Measurements from ENCODE around the gene HOXA6. TPM values are rescaled to one million over a fixed set of nuclear protein-coding genes. Genes with fewer than 3 reads are reported as not detected.

Gene HOXA6
- total RNA-seq, 2 donors from 2014 or later = 0.31 TPM; not detected in 1

DNA sequence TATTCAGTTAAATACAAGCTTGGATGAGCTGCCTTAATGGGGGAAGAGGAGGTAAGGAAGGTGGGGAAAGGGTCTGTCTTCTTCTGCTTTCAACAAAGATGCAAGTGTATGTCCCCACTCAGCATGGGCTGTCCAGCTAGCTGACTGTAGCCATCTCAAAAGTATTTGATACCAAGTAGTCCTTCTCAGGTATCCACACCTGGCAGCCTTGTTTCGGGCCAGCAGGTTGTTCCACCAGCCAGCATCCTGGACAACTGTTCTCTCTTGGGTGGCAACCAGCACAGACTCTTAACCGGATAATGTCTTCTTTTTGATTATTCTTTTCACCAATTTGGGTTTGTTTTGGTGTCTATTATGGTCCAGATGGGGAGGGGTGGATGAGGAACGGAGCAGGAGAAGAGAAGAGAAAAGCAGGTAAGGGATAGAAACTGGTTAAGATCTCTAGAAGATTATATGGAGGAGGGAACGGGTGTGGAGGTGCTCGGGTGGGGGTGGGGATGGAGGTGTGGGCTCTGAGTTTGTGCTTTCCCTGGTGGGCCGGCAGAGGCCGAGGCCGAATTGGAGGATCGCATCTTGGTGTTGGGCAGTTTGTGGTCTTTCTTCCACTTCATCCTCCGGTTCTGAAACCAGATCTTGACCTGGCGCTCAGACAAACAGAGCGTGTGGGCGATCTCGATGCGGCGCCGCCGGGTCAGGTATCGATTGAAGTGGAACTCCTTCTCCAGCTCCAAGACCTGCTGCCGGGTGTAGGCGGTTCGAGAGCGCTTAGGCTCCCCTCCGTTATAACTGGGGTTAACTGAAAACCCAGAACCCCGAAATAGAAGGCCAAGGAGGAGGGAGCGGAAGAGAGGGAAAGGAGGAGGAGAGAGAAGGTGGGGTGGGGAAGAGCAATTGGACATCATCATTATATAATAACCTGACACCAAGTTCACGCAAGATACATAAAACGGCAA is 18.5 kb downstream of the HOXA6 start:
- Mint-ChIP-seq H3K9me3 (no peaks in the 10 kb centered on the region), H3K36me3 (peaks cover 0 to 4% of the 10 kb centered on the region in 2 donors), H3K27ac (no peak overlapping the region)
- no peak for ATAC-seq
- no peak for DNase-seq (ENCODE audit: low spot score in 2 of 2)

DNA sequence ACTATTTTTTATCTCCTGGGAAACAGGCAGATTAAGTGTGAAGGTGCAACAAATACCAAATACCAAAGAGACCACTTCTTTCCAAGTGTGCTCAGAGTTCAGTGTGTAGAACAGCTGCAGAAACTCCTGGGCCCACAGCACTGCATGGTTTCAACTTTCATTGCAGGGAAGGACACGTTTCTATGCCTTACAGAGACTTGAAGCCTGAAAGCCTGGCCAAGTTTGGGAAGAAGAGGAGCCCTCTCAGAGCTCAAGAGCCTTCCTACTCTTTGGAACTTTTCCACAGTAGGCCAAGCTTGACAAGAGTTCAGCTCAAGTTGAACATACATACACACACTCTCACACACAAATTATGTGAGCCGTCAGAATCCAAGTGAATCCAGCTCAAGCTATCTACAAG is 19.5 kb downstream of the HOXA6 start:
- Mint-ChIP-seq H3K27ac (no peak overlapping the region), H3K9me3 (no peaks in the 10 kb centered on the region), H3K36me3 (peaks cover 0 to 4% of the 10 kb centered on the region in 2 donors)
- ATAC-seq = no peak
- no peak for DNase-seq (ENCODE audit: low spot score in 2 of 2)

DNA sequence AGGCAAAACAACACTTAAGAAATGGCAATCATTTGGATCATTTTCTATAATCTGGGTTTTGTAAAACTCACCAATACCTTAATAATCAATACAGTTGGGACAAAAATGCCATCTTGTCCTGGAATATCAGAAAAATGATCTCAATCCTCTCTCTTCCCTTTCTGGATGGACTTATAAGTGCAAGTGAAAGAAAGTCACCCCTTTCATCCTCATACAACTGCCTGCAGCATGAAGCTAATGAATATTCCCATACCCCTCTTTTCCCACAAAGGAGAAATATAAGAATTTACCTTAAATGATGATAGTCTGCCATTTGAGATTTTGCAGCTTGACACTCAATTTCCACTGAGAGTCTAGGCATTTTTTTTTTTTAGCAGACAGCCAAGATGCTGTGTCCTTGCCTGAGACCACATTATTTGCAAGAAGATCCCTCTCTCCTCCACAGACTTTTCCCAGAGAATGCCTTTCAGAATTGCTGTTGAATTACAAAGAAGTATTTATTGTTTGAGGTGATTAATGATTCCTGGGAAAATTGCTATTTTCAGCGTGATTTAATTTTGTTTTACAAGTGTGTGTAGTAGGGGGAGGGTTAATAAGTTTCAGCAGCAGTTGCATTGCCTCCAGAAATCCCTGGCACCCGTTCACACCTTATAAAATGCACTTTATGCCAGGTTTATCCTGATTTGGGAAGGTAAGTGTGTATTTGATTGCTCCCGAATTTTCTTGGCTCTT is 20.8 kb downstream of the HOXA6 start:
- H3K27ac Mint-ChIP-seq = no peak overlapping the region
- ATAC-seq (no peak), DNase-seq (ENCODE audit: low spot score in 2 of 2) (no peak)
- H3K9me3 Mint-ChIP-seq = no peaks in the 10 kb centered on the region
- peaks cover 0 to 4% of the 10 kb centered on the region in 2 donors for H3K36me3 Mint-ChIP-seq

DNA sequence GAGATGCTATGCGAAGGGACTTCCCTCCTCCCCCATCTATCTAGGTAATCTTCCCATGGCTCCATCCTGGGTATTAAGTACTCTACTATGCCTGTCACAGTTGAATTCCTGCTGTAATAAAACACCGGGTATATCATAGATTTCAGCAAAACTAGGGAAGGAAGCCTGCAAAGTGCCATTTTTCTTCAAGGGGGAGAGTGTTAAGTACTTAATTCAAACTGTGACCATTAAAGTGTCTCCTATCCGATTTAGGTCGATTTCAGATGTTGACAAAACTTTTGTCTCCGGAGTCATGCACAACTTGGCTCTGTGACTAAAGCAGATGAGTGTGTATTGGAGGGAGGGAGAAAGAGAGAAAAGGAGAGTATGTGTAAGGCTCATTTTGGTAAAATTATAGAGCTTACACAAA is 21.6 kb downstream of the HOXA6 start:
- no peak overlapping the region for H3K27ac Mint-ChIP-seq
- no peaks in the 10 kb centered on the region for H3K9me3 Mint-ChIP-seq
- no peak for ATAC-seq

DNA sequence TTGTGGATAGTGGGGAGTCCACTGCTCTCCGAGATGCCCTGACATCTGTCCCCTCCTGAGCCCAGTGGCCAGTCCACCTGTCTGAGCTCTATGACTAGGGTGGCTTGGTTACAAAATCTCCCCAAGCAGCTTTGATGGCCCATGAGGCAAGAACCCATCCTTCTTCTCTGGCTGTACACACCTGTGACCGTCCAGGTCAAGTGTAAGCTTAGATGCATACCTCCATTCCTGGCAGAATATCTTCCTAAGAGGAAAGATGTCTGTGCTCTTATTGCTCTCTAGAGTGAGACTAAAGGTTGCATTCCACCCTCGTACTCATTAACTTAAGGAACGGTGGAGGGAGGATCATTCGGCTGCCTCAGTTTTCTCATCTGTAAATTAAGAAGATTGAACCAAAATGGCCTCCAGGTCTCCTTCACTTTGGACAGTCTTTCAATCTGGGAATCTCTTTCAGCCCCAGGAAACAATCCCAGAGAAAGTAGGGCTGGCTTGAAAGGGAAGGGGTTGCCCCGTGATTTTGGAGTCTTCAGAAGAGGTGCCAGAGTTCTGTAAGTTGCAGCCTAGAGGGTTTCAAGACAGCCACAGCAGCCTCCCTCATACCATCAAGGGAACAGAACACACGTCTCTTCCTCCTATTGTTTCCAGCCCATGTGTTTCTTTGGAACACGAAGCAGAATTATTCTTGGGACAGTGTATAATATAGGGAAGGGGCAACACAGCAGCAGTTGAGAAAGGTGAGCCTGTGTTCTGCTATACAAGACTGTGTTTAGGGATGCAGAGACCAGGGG is 22.5 kb downstream of the HOXA6 start:
- Mint-ChIP-seq H3K9me3 (no peaks in the 10 kb centered on the region), H3K36me3 (peaks cover 0 to 4% of the 10 kb centered on the region in 2 donors), H3K27ac (no peak overlapping the region)
- DNase-seq (ENCODE audit: low spot score in 2 of 2) (no peak), ATAC-seq (no peak)

More for the DNA sequence above, 21.6 kb downstream of the HOXA6 start:
- DNase-seq (ENCODE audit: low spot score in 2 of 2) = no peak
- H3K36me3 Mint-ChIP-seq = peaks cover 0 to 4% of the 10 kb centered on the region in 2 donors

DNA sequence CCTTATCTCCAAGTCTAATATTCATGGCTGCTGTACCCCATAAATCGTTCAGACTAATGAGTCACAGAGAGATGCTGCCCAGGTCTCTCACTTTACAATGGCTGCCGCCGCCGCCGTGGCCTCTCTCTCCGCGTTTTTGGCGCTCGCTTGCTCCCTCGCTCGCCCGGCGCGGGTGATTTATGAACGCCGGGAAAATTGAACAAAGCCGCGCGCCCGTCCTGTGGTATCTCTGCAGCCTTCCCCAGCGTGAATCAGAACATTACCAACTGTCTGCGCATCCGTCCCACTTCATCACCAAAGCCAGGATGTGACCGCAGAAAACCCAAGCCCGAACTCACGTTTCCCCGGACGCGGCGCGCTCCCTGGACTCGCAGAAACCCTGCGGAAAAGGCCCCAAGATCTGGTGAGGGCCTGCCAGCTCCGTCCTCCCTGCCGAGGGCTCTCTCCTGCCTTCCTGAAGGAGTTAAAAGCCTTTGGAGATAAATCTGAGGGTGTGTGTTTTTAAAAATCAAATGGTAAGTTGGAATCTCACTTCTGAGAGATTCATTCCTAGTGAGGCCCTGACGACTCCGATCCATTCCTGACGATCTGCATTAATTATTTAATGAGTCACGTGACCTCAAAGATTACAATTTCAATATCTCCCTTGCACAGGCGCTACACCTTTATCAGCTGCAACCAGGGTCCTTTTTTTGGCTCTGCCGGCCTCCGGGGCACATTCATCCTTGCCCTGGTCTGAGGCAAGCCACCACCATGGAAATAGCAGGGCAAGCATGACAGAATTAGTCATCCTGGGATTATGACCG is 23.3 kb downstream of the HOXA6 start:
- H3K36me3 Mint-ChIP-seq = peaks cover 0 to 2% of the 10 kb centered on the region in 2 donors
- H3K27ac Mint-ChIP-seq = no peak overlapping the region
- ATAC-seq = no peak
- H3K9me3 Mint-ChIP-seq = no peaks in the 10 kb centered on the region
- no peak for DNase-seq (ENCODE audit: low spot score in 2 of 2)

- H3K36me3 Mint-ChIP-seq = no peaks in the 10 kb centered on the region
- no peak overlapping the region for H3K27ac Mint-ChIP-seq
- DNase-seq (ENCODE audit: low spot score in 2 of 2) = no peak
- H3K9me3 Mint-ChIP-seq = no peaks in the 10 kb centered on the region
- no peak for ATAC-seq
These were observed 24.0 kb downstream of the HOXA6 start for GRCh38 chr7:27123477-27124053.

- ATAC-seq (no peak), DNase-seq (ENCODE audit: low spot score in 2 of 2) (no peak)
- Mint-ChIP-seq H3K36me3 (no peaks in the 10 kb centered on the region), H3K27ac (no peak overlapping the region), H3K9me3 (no peaks in the 10 kb centered on the region)
These were observed 24.5 kb downstream of the HOXA6 start for GRCh38 chr7:27123007-27123476.

GRCh38 chr7:27122077-27122910 is 25.3 kb downstream of the HOXA6 start:
- no peak for DNase-seq (ENCODE audit: low spot score in 2 of 2)
- no peak overlapping the region for H3K27ac Mint-ChIP-seq
- H3K9me3 Mint-ChIP-seq = no peaks in the 10 kb centered on the region
- ATAC-seq = no peak
- H3K36me3 Mint-ChIP-seq = no peaks in the 10 kb centered on the region

- H3K9me3 Mint-ChIP-seq = no peaks in the 10 kb centered on the region
- no peak for ATAC-seq
- H3K36me3 Mint-ChIP-seq = no peaks in the 10 kb centered on the region
- no peak for DNase-seq (ENCODE audit: low spot score in 2 of 2)
- H3K27ac Mint-ChIP-seq = no peak overlapping the region
These were observed 25.9 kb downstream of the HOXA6 start for GRCh38 chr7:27121684-27122076.

- ATAC-seq (no peak), DNase-seq (ENCODE audit: low spot score in 2 of 2) (no peak)
- Mint-ChIP-seq H3K9me3 (no peaks in the 10 kb centered on the region), H3K27ac (no peak overlapping the region), H3K36me3 (no peaks in the 10 kb centered on the region)
These were observed 28.1 kb downstream of the HOXA6 start for GRCh38 chr7:27119412-27119911.

GRCh38 chr7:27118580-27118979 is 29.0 kb downstream of the HOXA6 start:
- DNase-seq (ENCODE audit: low spot score in 2 of 2) (no peak), ATAC-seq (no peak)
- Mint-ChIP-seq H3K36me3 (no peaks in the 10 kb centered on the region), H3K9me3 (no peaks in the 10 kb centered on the region), H3K27ac (no peak overlapping the region)

DNA sequence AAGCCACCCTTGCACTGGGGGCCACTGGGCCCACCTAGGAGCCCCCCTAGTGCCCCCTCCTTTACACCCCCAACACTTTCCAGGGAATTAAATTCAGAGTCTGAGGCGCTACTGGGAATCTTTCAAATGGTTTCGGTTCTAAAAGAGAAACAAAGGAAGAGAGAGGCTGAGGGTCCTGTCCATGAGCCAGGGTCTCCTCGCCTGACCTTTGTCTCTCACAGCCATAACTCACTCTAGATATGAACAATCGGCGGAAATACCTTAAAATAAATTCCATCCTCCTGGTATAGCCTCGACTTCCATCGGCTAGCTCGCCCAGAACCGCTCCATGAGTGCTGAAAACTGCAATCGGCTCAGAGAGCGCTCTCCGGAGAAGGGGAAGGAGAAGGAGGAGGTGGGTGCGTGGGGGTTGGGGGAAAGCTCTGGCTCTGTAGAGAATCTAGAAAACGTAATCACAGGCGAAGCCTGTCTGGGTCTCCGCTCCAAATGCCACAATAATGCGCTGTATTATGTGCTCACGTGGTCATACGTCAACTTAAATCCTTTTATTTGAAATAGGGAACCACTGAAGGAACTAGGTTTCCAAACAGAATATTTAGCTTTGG is 29.6 kb downstream of the HOXA6 start:
- H3K36me3 Mint-ChIP-seq = no peaks in the 10 kb centered on the region
- DNase-seq (ENCODE audit: low spot score in 2 of 2) (no peak), ATAC-seq (no peak)
- no peaks in the 10 kb centered on the region for H3K9me3 Mint-ChIP-seq
- H3K27ac Mint-ChIP-seq = no peak overlapping the region

Data from activated naive CD4-positive, alpha-beta T cell treated with anti-CD3 and anti-CD28 coated beads, Interleukin-2, amount 50 U/mL, for 72 hours (primary cell).